Endodermal cell (in vitro differentiated cells): ENCODE results near the gene BCAN. TPM values are rescaled to one million over a fixed set of nuclear protein-coding genes. Genes with fewer than 3 reads are reported as not detected.

Source experiments
- DNase-seq: peaks from one replicate; pipeline ENCODE4 v3.0.0-alpha.2; 2017
- H3K27ac ChIP-seq: 2 replicates; pipeline ENCODE4 v1.5.1; 2013; ENCODE audit warnings: mild to moderate bottlenecking, low read depth, low read length, moderate library complexity
- H3K27me3 ChIP-seq: 2 replicates; pipeline ENCODE4 v1.6.1; 2013; ENCODE audit warnings: mild to moderate bottlenecking, low read length, moderate library complexity; ENCODE audit not compliant: insufficient read depth, control insufficient read depth, poor library complexity, severe bottlenecking
- H3K36me3 ChIP-seq: 2 replicates; pipeline ENCODE4 v1.7.0; 2013; ENCODE audit warnings: mild to moderate bottlenecking, low read length, moderate library complexity; ENCODE audit not compliant: control insufficient read depth, insufficient read depth
- H3K4me1 ChIP-seq: one replicate; pipeline ENCODE4 v1.7.0; 2013; ENCODE audit warnings: low read length; ENCODE audit not compliant: control insufficient read depth, insufficient read depth
- H3K4me3 ChIP-seq: 2 replicates; pipeline ENCODE4 v1.5.1; 2013; ENCODE audit warnings: mild to moderate bottlenecking, low read length, moderate library complexity
- H3K9ac ChIP-seq: 2 replicates; pipeline ENCODE4 v1.6.1; 2013; ENCODE audit warnings: mild to moderate bottlenecking, low read length, moderate library complexity; ENCODE audit not compliant: poor library complexity, severe bottlenecking; ENCODE audit errors: extremely low read depth
- H3K9me3 ChIP-seq: 2 replicates; pipeline ENCODE4 v1.6.1; 2013; ENCODE audit warnings: mild to moderate bottlenecking, low read length, moderate library complexity; ENCODE audit not compliant: control insufficient read depth
- H3K27ac Mint-ChIP-seq: 2 replicates; pipeline ENCODE4 v1.8.0; 2020; ENCODE audit warnings: mixed read lengths
- H3K27me3 Mint-ChIP-seq: 2 replicates; pipeline ENCODE4 v1.8.0; 2021; ENCODE audit warnings: mild to moderate bottlenecking, mixed read lengths; ENCODE audit not compliant: insufficient read depth
- H3K36me3 Mint-ChIP-seq: 2 replicates; pipeline ENCODE4 v1.8.0; 2020; ENCODE audit warnings: low read depth, mixed read lengths
- H3K4me1 Mint-ChIP-seq: 2 replicates; pipeline ENCODE4 v1.8.0; 2020; ENCODE audit warnings: mixed read lengths
- H3K4me3 Mint-ChIP-seq: 2 replicates; pipeline ENCODE4 v1.8.0; 2020; ENCODE audit warnings: mild to moderate bottlenecking, moderate library complexity, mixed read lengths
- H3K9me3 Mint-ChIP-seq: 2 replicates; pipeline ENCODE4 v1.8.0; 2020; ENCODE audit warnings: mild to moderate bottlenecking, mixed read lengths
- WGBS, 2 experiments: methylation state at CpG; one replicate each; pipeline versions ENCODE4 v1.1.5 to v1.1.7; 2013; ENCODE audit warnings: missing lambda C conversion rate in 2 of 2, mixed read lengths in 1 of 2; ENCODE audit not compliant: insufficient coverage in 1 of 2, insufficient read length in 1 of 2; 5-methylcytosine and 5-hydroxymethylcytosine counted together
- total RNA-seq, 2 donors: library from RNA; stranded (reverse); fragmentation: NEBNext Ultra II Directional in 1 of 2; extraction: Animal tissue kit (Norgen Biotek cat#: 25700) in 1 of 2; gene quantifications; 2 replicates in 1 of 2; 3 replicates in 1 of 2; pipeline ENCODE4 v1.2.1, GENCODE V29; 2021
- TF ChIP-seq, protein P1 (sequence below): fragments of 200-600 bp; sonication (generic); conservative IDR thresholded peaks from 2 replicates; pipeline ENCODE4 v1.5.0; 2021; ENCODE audit warnings: antibody characterized with exemption, mild to moderate bottlenecking

The BCAN gene
- total RNA-seq, 2 donors from 2014 or later = 0.31 TPM; not detected in 1

DNA sequence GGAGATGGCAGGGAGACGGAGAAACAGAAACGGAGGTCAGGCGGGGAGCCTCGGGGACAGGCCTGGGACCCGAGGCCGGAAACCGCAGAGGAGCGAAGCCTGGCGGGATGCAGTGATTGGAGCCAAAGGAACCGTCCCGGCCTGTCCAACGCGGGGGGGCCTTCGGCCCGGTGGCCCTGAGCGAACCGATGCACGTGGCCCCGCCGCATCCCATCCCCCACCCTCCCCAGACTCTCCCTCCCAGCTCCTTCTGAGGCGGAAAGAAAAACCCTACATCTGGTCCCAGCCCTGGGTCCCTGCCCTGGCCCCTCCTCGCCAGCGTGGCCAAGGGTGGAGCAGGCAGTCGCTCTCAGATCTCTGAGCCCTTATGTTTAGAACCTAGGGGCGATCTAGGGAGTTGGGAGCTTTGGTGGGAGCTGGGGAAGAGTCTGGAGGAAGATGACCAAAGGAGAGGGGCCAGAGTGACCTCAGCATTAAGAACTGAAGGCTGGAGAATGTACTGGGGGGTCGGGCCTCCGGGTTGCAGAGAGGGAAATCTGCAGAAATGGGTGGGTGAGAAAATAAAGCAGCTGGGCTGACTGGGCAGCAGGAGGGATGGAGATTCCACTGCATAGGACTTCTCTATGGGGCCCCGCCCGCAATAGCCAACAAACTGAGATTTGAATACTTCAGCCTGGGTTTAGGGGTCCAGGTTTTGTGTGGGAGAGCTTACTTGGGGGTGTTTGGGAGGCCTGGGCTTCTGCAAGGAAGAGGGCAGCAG is 64.9 kb downstream of the BCAN start:
- Mint-ChIP-seq H3K27me3 (peaks cover 39% of the 10 kb centered on the region), H3K9me3 (no peaks in the 10 kb centered on the region), H3K27ac (peak overlapping the region; percentile 94), H3K36me3 (peaks cover 5% of the 10 kb centered on the region), H3K4me1 (peaks cover 62% of the 10 kb centered on the region), H3K4me3 (peak overlapping the region; percentile 72)
- Histone ChIP-seq H3K4me3 (peak overlapping the region; percentile 91), H3K27me3 (no peaks in the 10 kb centered on the region), H3K9me3 (no peaks in the 10 kb centered on the region), H3K36me3 (no peaks in the 10 kb centered on the region), H3K9ac (peak overlapping the region; percentile 54), H3K4me1 (peaks cover 24% of the 10 kb centered on the region), H3K27ac (peak overlapping the region; percentile 71)
- WGBS, 2 experiments = 4 to 9% methylated on average over 13 to 29 of the region's 29 CpGs
- DNase-seq = peak; percentile 90
- TF ChIP-seq, protein P1, sequence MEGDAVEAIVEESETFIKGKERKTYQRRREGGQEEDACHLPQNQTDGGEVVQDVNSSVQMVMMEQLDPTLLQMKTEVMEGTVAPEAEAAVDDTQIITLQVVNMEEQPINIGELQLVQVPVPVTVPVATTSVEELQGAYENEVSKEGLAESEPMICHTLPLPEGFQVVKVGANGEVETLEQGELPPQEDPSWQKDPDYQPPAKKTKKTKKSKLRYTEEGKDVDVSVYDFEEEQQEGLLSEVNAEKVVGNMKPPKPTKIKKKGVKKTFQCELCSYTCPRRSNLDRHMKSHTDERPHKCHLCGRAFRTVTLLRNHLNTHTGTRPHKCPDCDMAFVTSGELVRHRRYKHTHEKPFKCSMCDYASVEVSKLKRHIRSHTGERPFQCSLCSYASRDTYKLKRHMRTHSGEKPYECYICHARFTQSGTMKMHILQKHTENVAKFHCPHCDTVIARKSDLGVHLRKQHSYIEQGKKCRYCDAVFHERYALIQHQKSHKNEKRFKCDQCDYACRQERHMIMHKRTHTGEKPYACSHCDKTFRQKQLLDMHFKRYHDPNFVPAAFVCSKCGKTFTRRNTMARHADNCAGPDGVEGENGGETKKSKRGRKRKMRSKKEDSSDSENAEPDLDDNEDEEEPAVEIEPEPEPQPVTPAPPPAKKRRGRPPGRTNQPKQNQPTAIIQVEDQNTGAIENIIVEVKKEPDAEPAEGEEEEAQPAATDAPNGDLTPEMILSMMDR = no peak

- Histone ChIP-seq H3K4me1 (peaks cover 24% of the 10 kb centered on the region), H3K27ac (peak overlapping the region; percentile 71), H3K9ac (peak overlapping the region; percentile 54), H3K36me3 (no peaks in the 10 kb centered on the region), H3K4me3 (peak overlapping the region; percentile 91), H3K27me3 (no peaks in the 10 kb centered on the region), H3K9me3 (no peaks in the 10 kb centered on the region)
- Mint-ChIP-seq H3K4me1 (peaks cover 58% of the 10 kb centered on the region), H3K27ac (peak overlapping the region; percentile 94), H3K4me3 (peak overlapping the region; percentile 72), H3K9me3 (no peaks in the 10 kb centered on the region), H3K27me3 (peaks cover 31% of the 10 kb centered on the region), H3K36me3 (peaks cover 5% of the 10 kb centered on the region)
- DNase-seq = peak; percentile 83
- TF ChIP-seq, protein P1 = no peak
- WGBS, 2 experiments = 22 to 40% methylated on average over 2 to 8 of the region's 8 CpGs
Measured at GRCh38 chr1:156707417-156708217, 65.7 kb downstream of the BCAN start.

DNA sequence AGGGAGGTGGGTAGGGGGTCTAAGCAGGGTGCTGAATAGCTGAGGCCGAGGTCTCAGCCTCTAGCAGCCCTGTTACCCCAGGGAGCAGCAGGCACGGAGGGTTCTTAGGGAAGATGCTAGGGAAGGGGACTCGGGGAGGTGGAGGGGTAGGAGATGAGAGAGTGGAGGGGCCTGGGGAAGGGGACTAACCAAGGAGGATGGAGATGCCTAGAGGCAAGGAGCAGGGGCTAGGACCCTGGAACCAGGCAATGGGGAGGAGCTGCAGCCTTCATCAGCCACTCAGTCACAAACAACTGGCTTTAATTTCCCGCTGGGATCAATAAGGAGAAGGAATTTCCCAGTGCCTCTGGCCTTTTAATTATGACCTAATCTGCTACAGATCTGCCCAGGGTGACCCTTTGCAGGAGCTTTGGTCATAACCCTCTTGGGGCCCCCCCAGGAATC is 66.3 kb downstream of the BCAN start:
- Histone ChIP-seq H3K9me3 (no peaks in the 10 kb centered on the region), H3K36me3 (no peaks in the 10 kb centered on the region), H3K4me1 (peaks cover 21% of the 10 kb centered on the region), H3K27me3 (no peaks in the 10 kb centered on the region), H3K27ac (peak overlapping the region; percentile 71), H3K4me3 (peak overlapping the region; percentile 59), H3K9ac (no peak overlapping the region)
- peaks cover 25% of the 10 kb centered on the region for H3K27me3 Mint-ChIP-seq
- peaks cover 2% of the 10 kb centered on the region for H3K36me3 Mint-ChIP-seq
- WGBS, 2 experiments = 4 to 17% methylated on average over 3 to 4 of the region's 4 CpGs
- TF ChIP-seq, protein P1 = no peak
- DNase-seq = peak; percentile 90
- peak overlapping the region; percentile 72 for H3K4me3 Mint-ChIP-seq
- peaks cover 53% of the 10 kb centered on the region for H3K4me1 Mint-ChIP-seq
- peak overlapping the region; percentile 36 for H3K27ac Mint-ChIP-seq
- no peaks in the 10 kb centered on the region for H3K9me3 Mint-ChIP-seq
